Ovary (tissue), 3 donors: Measurements from ENCODE around the gene GREM2.

Experiments
- POLR2A ChIP-seq: fragments of 450-650 bp; IDR thresholded peaks from one replicate; pipeline ENCODE4 v1.6.1; 2017; ENCODE audit warnings: antibody characterized with exemption, mild to moderate bottlenecking, moderate library complexity
- TF ChIP-seq, protein P1 (sequence below), 3 donors: fragments of 450-650 bp in 2 of 3; fragments of 200-600 bp in 1 of 3; IDR thresholded peaks; one replicate each; pipeline versions ENCODE4 v1.5.1 to v1.8.0; 2016 to 2022; ENCODE audit warnings: antibody characterized with exemption in 3 of 3, mild to moderate bottlenecking in 1 of 3
- donor health status: DM: no; HTN: no; CAD: no.

DNA sequence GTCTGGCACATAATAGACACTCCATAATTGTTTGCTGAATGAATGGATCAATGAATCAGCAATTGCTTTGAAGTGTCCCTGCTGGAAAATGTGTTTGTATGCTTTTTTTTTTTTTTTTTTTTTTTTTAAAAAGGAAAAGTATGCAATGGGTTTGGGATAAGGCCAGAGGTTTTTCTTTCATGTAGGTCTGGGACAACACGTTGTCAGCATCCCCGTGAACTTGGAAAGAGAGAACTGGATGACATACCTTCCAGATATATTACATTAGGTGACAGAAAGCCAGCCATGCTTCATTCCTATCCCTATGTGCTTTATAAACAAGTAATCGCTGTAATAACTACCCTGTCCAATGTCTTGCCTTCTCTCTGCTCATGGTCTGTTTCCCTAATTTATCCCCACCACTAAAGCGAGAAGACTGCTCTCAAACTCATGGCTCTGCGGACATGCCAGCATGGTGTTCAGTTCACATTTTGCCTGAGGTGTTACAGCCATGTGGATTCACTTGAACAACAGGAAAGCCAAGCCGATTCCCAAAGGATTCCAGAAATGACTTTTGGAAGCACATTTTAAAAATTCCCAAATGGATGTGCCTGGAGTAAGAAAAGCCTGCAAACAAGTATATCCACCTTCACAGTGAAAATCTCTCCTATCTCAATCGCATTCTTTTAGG, 34.8 kb upstream of the GREM2 start:
- TF ChIP-seq, protein P1, sequence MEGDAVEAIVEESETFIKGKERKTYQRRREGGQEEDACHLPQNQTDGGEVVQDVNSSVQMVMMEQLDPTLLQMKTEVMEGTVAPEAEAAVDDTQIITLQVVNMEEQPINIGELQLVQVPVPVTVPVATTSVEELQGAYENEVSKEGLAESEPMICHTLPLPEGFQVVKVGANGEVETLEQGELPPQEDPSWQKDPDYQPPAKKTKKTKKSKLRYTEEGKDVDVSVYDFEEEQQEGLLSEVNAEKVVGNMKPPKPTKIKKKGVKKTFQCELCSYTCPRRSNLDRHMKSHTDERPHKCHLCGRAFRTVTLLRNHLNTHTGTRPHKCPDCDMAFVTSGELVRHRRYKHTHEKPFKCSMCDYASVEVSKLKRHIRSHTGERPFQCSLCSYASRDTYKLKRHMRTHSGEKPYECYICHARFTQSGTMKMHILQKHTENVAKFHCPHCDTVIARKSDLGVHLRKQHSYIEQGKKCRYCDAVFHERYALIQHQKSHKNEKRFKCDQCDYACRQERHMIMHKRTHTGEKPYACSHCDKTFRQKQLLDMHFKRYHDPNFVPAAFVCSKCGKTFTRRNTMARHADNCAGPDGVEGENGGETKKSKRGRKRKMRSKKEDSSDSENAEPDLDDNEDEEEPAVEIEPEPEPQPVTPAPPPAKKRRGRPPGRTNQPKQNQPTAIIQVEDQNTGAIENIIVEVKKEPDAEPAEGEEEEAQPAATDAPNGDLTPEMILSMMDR (IDR thresholded peaks at IDR 0.05), result no peak
- no peak for TF ChIP-seq POLR2A
